Measurements from ENCODE around the gene TGIF1. TPM values are rescaled to one million over a fixed set of nuclear protein-coding genes. Genes with fewer than 3 reads are reported as not detected.

The TGIF1 gene
- total and polyA plus RNA-seq, 9 of the 15 experiments (the other 6 are each of a cell fraction or from before 2014, with no cell fraction given), result 16.1 to 77.7 (median 44.6) TPM

GRCh38 chr18:3466045-3466444, 16.1 kb downstream of the TGIF1 start (continued):
- TF ChIP-seq HMBOX1 (IDR thresholded peaks at IDR 0.05), result no peak
- TF ChIP-seq ARID4B (CRISPR knock-in tag; IDR thresholded peaks at IDR 0.05), result no peak

- 24% methylated on average over 2 of the region's 2 CpGs for WGBS (ENCODE audit: insufficient coverage, low coverage, missing lambda C conversion rate)
- no peak overlapping the region for H2AFZ ChIP-seq (ENCODE audit: low read depth, low read length)
- ATAC-seq (no peak), FAIRE-seq (peak; percentile 35), DNase-seq (ENCODE audit: extremely low read depth in 1 of 4, low spot score in 3 of 4) (no peak)
- H3K9me3 ChIP-seq (replicated peaks; ENCODE audit: control insufficient read depth, insufficient read depth, low read depth, low read length), result no peaks in the 10 kb centered on the region
- in situ Hi-C loops (cut with MboI), result no loop called here
- POLR2A ChIA-PET, result interaction anchor here (0.6 to 3.5 kb wide), 4 partner anchors 8 to 1832 kb away, joined by 3 to 24 read pairs (median 3); no protein-coding TSS in a partner anchor
- H3K36me3 ChIP-seq (ENCODE audit: control insufficient read depth, insufficient read depth, low read length), result no peaks in the 10 kb centered on the region; the same call in 2 of the 3 replicates
- H3K27me3 ChIP-seq (ENCODE audit: control insufficient read depth in 2 of 2, insufficient read depth in 2 of 2, low read length in 2 of 2), result no peaks in the 10 kb centered on the region
- CTCF ChIA-PET (ENCODE audit: low intra/inter-chr PET ratio), result no interaction called here
- H3K4me2 ChIP-seq (ENCODE audit: insufficient read depth, low read length), result no peak overlapping the region
- H3K9me1 ChIP-seq (ENCODE audit: control insufficient read depth, insufficient read depth, low read length), result no peaks in the 10 kb centered on the region
- no TSS peak for BruUV-seq (replicated peaks)
- no peak overlapping the region for H3K4me3 ChIP-seq
- no peak overlapping the region for H3K27ac ChIP-seq (ENCODE audit: extremely low read depth, low read depth, low read length)
- no peaks in the 10 kb centered on the region for H4K20me1 ChIP-seq (replicated peaks; ENCODE audit: control insufficient read depth, insufficient read depth, low read length)
- intact Hi-C loops (cut with micrococcal nuclease), result no loop called here
- no peak overlapping the region for H3K9ac ChIP-seq (ENCODE audit: insufficient read depth in 1 of 2, low read depth in 2 of 2, low read length in 2 of 2)
- H3K4me1 ChIP-seq (replicated peaks in 1 of 2; ENCODE audit: control insufficient read depth in 2 of 2, insufficient read depth in 2 of 2, low read length in 2 of 2), result peaks cover 8 to 19% of the 10 kb centered on the region in 2 experiments; a peak in 4 of 5 replicates
- H3K79me2 ChIP-seq (ENCODE audit: control insufficient read depth, insufficient read depth, low read length), result no peaks in the 10 kb centered on the region
- TF ChIP-seq MED1 (CRISPR knock-in tag; IDR thresholded peaks at IDR 0.05; ENCODE audit: borderline replicate concordance) (no peak), ELK1 (CRISPR knock-in tag; IDR thresholded peaks at IDR 0.05) (no peak), ZNF830 (CRISPR knock-in tag; IDR thresholded peaks at IDR 0.05) (no peak), ZNF398 (CRISPR knock-in tag; IDR thresholded peaks at IDR 0.05) (no peak), ZSCAN29 (IDR thresholded peaks at IDR 0.05) (no peak), ESRRA (IDR thresholded peaks at IDR 0.05; ENCODE audit: borderline replicate concordance, low read depth) (no peak), CBX2 (IDR thresholded peaks at IDR 0.05; ENCODE audit: insufficient read depth, low read length, poor library complexity, severe bottlenecking) (no peak), EZH2 (IDR thresholded peaks at IDR 0.05; ENCODE audit: borderline replicate concordance, low read depth, low read length) (no peak)
Observed at GRCh38 chr18:3466872-3467271, 16.9 kb downstream of the TGIF1 start.

Data from K562 (cell line).